GOT3 (cell line): ENCODE data around the gene COPG1.
A peak's percentile ranks its signal among the peaks of the same experiment; 100 is the strongest.
"Not testable (repeated sequence)": the region's sequence is repeated elsewhere in the genome, so short reads cannot be mapped to it uniquely, and the experiment has no call there.

Experiments
- DNase-seq: peaks from one replicate; lab custom pipeline; 2025; ENCODE audit warnings: mixed read lengths; lab: John Stamatoyannopoulos, UW

COPG1 gene

DNA sequence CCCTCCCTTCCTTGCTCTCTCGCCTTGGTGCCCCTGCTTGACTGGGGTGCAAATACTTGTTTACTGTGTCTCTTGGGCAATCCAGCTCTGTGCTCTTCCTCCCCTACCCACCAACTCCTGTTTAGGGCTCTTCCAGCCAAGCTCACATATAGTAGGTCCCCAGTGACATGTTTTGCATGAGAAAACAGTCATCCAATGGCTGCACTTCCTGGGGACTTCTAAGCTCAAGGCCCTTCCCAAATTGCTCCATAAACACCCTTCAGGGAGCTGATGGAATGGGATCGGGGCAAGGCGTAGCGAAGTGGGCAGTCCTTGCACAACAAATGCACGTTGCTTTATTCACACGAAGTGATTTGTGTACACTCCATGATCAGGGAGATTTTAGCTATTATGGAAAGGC, 9.4 kb upstream of the COPG1 start:
- no peak for DNase-seq

DNA sequence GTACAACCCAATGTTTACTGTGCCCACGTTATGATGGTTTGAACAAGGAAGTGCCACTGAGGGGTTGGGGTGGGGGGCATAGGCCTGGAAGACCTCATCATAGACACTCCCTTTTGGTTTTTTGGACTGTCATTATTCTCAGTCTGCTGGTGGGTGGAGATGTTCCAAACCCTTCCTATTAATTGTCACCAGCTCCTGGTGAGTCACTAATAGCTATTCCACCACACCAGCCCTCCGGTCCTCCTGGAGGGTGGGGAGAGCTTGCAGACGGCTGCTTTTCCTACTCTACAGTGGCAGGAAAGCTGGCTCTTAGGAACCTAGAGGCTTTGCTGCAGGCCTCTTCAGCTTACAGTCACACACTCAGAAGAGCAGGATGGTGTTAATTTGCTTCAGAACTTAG, 9.0 kb upstream of the COPG1 start:
- DNase-seq, result no peak

DNA sequence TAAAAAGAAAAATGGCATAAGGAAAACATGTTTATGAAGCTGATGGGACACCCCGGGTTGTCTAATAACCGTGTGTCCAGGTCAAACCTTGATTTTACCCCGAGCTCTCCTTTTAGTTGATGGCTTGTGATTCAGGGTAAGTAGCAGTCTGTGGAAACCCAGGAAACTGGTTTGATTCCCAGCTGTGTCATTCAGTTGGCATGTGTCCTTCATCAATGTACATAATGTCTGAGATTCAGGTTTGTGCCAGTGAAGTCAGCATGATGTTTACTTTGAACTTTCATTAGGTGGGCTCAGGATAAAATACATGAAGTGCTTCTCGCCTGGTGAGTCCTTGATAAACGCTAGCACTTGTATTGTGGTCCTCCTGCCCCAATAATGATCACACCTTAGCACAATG, 4.3 kb upstream of the COPG1 start:
- DNase-seq, result no peak

DNA sequence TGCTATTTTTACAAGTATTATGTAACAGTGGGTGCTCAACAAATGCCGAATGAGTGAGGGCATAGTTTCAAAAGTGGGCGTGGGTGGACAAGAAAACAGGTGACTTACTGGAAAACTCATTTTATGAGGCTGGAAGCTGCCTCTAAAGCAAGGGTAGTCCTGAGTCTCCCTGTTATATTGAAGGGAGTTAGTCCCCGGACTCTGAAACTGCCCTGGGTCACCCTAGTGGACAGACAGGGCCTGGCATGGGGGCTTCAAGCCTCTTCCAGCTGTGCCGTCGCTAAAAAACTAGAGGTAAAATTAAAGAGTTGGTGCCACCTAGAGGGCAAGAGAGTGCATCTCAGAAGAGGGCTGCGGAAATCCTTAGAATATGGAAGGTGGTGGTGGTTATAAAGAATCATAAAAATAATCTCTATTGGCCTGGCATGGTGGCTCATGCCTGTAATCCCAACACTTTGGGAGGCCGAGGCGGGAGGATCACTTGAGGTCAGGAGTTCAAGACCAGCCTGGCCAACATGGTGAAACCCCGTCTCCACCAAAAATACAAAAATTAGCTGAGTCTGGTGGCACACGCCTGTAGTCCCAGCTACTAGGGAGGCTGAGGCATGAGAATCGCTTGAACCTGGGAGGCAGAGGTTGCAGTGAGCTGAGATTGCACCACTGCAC, 3.6 kb upstream of the COPG1 start:
- peak; percentile 47 for DNase-seq

DNA sequence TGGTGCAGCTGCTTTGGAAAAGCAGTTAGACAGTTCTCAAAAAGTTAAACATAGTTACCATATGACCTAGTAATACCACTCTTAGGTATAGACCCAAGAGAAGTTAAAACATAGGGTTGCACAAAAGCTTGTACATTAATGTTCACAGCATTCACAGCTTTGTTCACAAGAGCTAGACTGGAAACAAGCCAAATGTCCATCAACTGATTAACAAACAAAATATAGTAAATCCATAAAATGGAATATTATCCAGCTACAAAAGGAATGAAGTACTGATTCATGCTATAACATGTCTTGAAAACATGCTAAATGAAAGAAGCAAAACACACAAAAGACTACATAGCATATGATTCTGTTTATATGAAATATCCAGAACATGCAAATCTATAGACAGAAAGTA, 2.8 kb upstream of the COPG1 start:
- no peak for DNase-seq

DNA sequence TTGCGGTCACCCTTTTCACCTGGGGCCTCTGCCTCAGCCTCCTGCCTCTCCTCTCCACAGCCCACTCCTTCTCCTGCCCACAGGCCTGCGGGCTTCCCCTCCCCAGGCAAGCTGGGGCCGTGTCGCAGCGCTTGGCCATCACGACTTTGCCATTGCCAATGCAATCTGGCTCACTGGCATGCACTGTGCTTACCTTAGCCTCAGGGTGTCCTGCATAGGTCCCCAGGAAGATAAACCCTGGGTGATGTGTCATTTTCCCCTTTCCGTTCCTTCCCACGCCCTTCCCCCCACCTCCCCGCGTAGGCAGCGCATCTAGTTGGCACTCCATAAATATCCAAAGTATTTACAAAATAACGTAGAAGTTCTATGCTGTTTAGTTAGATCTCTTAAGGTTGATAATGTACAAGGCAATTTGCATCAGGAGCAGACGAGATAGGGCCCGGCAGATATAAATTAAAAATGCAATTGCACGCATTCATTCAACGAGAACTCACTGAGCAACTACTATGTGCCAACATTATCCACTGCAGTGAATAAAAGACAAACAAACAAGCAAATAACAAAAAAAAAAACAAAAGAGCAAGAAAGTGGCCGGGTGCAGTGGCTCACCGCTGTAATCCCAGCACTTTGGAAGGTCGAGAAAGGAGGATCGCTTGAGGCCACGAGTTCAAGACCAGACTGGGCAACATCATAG, 973 bp upstream of the COPG1 start:
- DNase-seq, result no peak

DNA sequence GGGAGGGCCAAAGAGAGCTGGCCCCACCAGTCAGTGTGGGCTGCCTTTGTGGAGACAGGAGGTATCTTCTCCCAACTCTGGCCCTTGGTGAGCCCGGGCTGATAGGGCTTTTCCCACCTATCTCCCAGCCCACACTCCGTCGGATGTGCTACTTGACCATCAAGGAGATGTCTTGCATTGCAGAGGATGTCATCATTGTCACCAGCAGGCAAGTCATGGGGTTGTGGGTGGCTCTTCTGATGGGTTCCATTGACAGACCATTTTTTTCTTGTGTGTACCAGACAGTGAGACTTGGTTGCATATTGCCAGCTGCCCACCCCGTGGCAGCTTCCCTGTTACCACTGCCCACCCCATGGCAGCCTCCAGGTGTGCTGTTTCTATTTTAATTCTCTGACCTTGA, 3.3 kb downstream of the COPG1 start:
- DNase-seq, result no peak

DNA sequence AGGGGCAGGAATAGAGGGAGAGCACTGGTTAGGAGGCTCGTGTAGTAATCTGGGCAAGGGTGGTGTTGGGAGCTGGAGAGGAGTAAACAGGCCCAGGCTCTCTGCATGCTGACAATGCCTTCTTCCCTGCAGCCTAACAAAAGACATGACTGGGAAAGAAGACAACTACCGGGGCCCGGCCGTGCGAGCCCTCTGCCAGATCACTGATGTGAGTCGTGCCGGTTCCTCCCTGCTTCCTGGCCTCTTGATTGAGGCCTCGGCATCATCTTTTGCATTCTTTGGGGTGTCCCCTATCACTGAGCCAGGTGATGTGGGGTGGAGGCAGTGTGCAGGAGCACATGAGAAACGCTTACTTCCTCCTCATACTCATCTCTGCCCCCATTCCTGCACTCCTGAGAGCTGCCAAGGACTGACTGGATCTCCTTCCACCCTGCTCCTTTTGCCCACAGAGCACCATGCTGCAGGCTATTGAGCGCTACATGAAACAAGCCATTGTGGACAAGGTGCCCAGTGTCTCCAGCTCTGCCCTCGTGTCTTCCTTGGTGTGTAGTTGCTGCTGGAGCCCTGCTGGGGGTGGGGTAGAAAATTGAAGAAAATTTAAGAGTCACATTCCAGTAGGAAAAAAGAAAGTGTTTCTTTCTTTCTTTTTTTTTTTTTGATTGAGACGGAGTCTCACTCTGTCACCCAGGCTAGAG, 5.3 kb downstream of the COPG1 start:
- DNase-seq, result no peak

DNA sequence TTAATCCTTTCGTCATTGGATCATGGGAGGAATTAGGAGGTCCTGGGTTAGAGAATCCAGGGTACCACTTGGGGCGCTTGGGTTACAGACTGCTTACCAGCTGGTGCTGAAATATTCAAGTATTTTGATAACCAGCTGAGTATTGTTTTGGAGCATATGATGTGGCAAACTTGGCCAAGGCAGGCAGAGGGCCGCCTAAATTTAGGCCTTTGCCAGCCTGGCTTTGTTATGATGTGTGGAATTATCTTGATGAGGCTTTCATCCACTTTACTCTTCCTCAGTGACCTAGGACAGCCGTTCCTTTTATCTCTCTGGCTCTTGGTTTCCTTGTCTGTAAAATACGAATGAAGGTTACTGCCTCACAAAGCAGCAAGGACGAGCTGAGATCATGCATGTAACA, 6.9 kb downstream of the COPG1 start:
- no peak for DNase-seq

DNA sequence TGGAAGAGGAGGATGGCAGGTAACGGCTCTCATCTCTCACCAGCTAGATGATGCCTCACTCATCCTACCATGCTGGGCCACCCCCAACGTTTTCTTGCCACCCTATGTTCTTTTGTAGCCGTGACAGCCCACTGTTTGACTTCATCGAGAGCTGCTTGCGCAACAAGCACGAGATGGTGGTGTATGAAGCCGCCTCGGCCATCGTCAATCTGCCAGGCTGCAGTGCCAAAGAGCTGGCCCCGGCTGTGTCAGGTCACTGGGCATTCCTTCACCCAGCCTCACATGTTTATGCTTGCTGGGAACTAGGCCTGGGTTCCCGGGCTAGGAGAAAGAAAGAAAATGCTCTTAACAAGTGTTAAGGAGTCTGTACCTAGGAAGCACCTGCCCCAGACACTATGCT, 8.2 kb downstream of the COPG1 start:
- DNase-seq, result no peak

DNA sequence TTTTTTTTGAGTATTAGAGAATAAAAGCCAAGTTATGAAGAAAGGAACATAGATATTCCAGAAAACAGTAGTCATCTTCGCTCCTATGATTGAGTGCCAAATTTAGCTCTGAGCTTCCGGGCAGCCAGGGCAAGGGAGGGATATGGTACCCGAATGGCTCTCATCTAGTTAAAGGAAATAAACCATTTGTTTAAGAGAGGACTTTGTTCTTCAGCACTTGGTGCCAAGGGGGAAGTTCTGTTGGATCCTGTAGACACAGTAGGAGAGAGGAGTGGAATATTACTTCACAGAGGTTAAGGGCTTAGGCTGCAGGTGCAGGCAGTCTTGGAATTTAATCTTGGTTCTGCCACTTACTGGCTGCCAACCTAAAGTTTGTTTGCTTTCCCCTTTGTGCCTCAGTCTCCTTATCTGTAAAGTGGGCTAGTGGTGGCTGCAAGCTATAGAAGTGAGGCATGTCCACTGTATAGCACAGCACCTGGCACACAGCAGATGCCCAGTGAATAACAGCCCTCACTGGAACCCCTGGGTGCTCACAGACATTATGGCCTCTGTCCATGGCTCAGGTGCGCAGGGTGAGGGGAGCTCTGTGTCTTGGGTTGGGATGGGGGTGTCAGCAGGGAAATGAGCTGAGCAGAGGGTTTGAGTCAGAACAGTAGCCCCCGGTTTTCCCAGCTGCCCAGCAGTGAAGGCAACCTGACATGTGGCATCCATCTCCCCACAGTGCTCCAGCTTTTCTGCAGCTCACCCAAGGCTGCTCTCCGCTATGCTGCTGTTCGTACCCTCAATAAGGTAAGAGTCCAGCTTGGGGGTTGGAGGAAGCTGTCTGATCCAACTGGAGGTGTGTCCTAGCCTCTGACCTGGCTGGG, 10.4 kb downstream of the COPG1 start:
- DNase-seq, result no peak

DNA sequence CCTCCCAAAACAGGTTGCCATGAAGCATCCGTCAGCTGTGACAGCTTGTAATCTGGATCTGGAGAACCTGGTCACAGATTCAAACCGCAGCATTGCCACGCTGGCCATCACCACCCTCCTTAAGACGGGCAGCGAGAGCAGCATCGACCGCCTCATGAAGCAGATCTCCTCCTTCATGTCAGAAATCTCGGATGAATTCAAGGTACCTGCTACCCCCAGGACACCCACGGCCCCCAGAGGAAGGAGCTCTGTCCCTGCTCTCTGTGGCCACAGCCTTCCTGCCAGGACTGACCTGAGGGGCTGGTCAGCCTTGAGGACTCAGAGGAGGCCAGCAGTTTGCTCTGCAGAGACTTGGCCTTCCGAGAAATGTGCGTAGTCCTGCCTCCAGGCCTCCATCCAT, 11.2 kb downstream of the COPG1 start:
- no peak for DNase-seq

DNA sequence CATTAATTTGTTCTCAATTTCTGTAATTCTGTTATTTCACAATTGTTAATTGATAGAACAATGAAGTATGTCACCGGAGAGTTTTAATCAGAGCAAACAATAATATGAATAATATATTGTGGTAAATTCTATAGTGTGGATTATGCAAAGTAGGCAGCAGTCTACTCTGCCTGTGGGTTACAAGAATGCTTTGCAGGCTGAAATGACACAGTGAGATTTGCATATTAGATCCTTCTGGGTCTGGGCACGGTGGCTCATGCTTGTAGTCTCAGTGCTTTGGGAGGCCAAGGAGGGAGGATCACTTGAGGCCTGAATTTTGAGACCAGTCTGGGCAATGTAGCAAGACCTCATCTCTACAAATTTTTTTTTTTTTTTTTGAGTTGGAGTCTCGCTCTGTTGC, 12.5 kb downstream of the COPG1 start:
- no peak for DNase-seq

DNA sequence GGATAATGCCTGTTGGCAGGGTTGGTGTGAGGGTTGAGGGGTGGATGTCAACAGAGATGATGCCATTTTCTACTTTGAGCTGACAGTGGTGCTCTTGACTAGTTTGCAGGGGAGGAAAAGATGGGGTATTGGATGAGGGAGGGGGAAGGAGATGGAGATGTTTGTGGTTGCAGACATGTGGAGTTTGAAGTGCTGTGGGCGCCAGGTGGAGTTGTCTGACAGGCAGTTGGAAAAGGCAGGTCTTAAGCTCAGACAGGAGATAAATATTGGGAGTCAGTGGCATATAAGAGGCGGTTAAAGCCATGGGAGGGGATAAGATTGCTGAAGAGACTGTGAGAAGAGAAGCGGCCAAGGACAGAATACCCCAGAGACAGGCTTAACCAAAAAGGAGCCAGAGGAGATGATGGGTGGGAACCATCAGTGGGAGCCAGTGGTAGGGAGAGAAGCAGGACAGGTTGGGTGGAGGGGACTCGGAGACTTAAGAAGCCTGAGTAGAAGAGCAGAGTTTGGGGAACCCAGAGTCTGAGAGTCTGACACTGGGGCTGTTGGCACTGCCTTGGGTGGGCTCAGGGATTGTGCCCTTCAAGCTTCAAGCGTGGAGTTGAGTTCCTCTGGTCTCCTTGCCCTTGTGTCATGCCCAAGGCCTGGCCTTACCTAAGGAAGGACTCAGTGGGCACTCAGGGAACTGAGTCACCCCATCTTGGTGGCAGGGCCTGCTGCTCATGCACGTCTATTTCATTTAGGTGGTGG, 13.9 kb downstream of the COPG1 start:
- no peak for DNase-seq

DNA sequence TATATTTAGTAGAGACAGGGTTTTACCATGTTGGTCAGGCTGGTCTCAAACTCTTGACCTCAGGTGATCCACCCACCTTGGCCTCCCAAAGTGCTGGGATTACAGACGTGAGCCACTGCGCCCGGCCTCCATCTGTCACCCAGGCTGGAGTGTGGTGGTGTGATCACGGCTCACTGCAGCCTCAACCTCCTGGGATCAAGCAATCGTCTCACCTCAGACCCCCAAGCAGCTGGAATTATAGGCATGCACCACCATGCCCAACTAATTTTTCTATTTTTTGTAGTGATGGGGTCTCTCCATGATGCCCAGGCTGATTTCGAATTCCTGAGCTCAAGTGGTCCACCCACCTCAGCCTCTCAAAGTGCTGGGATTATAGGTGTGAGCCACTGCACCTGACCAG, 15.6 kb downstream of the COPG1 start:
- not testable (repeated sequence) for DNase-seq

DNA sequence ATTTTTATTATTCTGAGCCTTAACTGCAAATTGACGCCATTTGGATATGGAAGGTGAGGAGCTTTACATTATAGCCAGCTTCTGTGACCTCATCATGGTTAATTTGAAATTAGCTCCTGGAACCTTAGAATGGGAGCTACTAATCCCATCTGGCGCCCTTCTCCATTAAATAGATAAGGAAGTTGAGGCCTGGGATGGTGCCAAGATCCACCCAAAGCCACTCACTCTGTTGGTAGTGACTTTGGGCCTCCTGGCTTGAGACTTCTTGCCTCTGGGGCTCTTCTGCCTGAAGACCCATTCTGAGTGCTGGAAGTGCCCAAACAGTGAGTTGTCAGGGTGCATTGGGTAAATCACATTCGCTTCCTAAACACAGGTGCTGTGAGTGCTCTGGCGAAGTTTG, 17.2 kb downstream of the COPG1 start:
- no peak for DNase-seq

DNA sequence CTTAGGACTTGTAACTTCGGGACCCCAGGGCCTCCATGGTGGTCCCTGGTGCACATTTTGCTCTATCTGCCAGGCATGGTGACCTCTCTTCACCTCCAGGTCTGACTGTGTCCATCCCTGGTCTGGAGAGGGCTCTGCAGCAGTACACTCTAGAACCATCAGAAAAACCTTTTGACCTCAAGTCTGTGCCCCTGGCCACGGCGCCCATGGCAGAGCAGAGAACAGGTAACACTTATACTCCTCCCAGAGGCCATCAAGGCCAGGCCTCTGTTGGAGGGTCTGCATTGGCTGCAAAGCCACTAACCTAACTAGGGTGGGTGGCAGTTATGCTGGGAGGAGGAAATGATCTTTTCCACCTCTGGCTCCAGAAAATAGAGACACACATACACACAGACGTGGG, 19.0 kb downstream of the COPG1 start:
- no peak for DNase-seq

DNA sequence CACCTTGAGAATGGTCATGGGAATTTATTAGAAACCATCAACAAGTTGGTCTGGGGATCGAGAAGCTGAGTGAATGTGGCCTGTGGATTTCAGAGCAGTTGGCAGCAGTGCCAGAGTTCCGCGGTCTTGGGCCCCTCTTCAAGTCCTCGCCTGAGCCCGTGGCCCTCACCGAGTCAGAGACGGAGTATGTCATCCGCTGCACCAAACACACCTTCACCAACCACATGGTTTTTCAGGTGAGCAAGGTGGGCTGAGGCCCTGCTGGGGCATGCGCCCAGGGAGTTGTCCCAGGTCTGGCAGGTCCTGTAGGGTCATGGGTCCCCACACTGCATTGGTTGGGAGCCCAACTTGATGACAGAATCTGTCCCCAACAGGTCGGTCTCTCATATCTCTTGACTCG, 22.3 kb downstream of the COPG1 start:
- DNase-seq, result no peak

DNA sequence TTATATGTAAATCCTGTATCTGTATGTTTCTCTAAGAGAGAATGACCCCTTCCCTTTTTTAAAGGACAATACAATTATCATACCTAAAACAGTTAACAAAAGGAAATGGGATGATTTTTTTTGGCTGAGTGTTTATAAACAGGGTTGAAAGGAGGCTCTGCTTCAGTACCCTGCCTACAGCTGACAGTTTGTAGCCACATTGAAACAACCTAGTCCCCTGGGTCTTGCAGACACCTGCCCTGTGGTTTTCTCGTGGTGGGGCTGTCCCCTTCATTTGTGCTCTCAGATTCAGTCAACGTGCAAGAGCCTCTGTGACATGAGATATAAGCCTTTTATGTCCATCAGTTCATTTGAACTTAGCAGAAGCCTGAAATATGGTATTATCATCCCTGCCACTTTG, 27.0 kb downstream of the COPG1 start:
- DNase-seq, result no peak

DNA sequence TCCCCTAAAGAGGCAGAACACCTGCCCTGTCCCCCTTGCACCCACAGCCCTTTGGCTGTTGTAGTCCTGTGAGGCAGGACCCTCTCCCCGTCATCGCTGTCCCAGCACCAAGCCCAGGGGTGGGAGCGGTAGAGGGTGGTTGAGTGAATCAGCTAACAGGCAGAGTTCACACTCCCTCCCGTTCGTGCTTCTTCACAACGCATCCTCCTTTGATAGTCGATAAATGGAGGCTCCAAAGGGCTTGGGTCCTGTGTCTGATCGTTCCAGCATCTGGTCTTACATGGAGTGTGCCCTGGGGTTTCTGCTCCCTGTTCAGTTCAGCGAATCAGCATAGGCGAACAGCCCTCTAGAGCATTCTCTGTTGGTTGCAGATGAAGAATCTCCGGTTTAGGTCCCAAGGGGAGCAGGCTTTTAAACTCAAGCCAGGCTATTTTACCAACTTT, 28.4 kb downstream of the COPG1 start:
- DNase-seq, result no peak

DNA sequence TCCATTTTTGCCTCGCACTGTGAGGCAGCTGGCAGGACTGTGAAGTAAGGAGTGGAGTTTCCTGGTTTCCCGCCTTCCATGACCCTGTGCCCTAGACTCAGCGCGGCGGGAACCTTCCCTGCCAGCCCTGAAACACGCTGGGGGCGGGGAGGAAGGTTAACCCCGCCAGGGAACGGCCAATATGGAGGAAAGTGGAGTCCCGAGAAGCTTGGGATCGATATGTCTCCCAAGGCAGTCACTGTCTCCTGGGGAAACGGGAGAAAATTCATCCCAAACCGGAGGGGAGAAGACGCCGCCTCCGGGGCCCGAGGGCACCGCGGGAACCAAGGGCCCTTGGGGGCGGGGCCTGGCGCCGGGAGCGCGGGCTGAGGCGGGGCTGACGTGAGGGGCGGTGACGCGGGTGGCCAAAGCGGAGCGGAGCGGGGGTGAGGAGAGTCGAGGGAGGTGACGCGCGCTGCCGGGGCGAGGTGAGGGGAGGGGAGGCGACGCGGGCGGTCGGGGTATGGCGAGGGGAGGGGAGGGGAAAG, 29.1 kb downstream of the COPG1 start, which contains the start of gene HMCES:
HMCES (plus strand) TSS at position 432 of the 527 bp plus-strand sequence. CDS start 863 bp downstream, outside the sequence.
- peak; percentile 66 for DNase-seq
